ENCODE results near the gene CAPZB. TPM values are rescaled to one million over a fixed set of nuclear protein-coding genes. Genes with fewer than 3 reads are reported as not detected.
"Not testable (repeated sequence)": the region's sequence is repeated elsewhere in the genome, so short reads cannot be mapped to it uniquely, and the experiment has no call there.

The CAPZB gene
- total RNA-seq, 2 donors from 2014 or later = 336 to 373 TPM

DNA sequence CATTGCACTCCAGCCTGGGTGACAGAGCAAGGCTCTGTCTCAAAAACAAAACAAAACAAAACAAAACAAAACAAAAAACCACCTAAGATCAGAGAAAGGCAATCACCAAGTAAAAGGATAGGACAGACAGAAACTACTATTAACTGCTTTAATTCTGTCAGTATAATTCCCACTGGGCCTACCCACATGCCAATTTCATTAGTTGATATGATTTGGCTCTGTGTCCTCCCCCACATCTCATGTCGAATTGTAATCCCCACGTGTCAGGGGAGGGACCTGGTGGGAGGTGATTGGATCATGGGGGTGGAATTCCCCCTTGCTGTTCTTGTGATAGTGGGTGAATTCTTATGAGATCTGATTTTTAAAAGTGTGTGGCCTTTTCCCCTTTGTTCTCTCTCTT, 27.2 kb upstream of the CAPZB start:
- DNase-seq (no peak), ATAC-seq (replicated peaks in 1 of 2) (no peak)
- Mint-ChIP-seq H3K36me3 (ENCODE audit: insufficient read depth in 2 of 2) (peaks cover 0 to 1% of the 10 kb centered on the region in 2 donors), H3K9me3 (peaks cover 4 to 5% of the 10 kb centered on the region in 2 donors), H3K4me1 (ENCODE audit: low read depth) (peaks cover 24% of the 10 kb centered on the region), H3K27me3 (ENCODE audit: low read depth) (no peaks in the 10 kb centered on the region), H3K4me3 (no peak overlapping the region), H3K27ac (no peak overlapping the region)

DNA sequence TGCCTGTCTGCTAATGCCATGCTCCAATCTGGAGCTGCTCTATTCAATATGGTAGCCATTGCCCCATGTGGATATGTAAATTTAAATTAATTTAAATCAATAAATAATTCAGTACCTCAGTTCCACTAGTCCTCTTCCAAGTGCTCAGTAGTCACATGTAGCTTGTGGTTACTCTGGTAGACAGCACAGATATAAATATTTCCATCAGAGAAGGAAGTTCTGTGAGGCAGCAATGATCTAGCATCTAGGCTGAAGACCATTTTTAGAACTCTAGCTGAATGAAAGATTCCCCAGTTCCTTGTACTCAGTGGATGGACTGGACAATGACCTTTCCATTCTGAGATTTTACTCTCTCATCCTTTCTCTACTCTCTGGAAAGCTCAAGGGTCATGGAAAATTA, 25.8 kb upstream of the CAPZB start:
- Mint-ChIP-seq H3K27me3 (ENCODE audit: low read depth) (no peaks in the 10 kb centered on the region), H3K36me3 (ENCODE audit: insufficient read depth in 2 of 2) (no peaks in the 10 kb centered on the region), H3K4me3 (no peak overlapping the region), H3K4me1 (ENCODE audit: low read depth) (peaks cover 29% of the 10 kb centered on the region), H3K27ac (no peak overlapping the region), H3K9me3 (no peaks in the 10 kb centered on the region)
- ATAC-seq (replicated peaks in 1 of 2) = no peak
- no peak for DNase-seq

DNA sequence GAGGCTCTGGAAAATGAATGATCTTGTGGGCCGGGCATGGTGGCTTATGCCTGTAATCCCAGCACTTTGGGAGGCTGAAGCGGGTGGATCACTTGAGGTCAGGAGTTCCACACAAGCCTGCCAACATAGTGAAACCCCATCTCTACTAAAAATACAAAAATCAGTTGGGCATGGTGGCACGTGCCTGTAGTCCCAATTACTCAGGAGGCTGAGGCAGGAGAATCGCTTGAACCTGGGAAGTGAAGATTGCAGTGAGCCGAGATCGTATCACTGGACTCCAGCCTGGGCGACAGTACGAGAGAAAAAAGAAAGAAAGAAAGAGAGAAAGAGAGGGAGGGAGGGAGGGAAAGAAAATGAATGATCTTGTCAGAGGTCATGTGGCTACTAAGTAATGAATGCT, 24.3 kb upstream of the CAPZB start:
- not testable (repeated sequence) for H3K36me3 Mint-ChIP-seq (ENCODE audit: insufficient read depth in 2 of 2); ATAC-seq (replicated peaks in 1 of 2); H3K4me3 Mint-ChIP-seq; H3K27me3 Mint-ChIP-seq (ENCODE audit: low read depth); DNase-seq; H3K9me3 Mint-ChIP-seq
- Mint-ChIP-seq H3K27ac (peak overlapping the region; percentile 78), H3K4me1 (ENCODE audit: low read depth) (peaks cover 43% of the 10 kb centered on the region)

DNA sequence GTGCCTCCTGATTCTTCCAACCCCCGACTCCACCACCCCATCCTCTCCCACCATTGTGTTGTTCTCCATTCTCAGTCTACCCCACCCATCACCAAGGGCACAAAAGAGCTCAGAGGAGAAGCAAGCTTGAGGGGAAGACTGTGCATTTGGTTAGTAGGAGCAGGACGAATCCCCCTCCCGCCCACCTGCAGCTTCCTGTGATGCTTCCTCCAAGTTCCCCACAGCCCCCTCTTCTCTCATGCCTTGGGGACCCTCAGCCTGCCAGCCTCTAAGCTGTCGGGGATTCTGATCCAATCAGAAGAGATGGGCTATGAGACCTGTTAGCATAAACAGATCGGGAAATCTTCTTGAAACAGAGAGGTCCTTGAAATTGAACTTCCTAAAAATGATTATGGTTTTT, 22.2 kb upstream of the CAPZB start:
- Mint-ChIP-seq H3K9me3 (no peaks in the 10 kb centered on the region), H3K27ac (no peak overlapping the region), H3K4me3 (no peak overlapping the region), H3K27me3 (ENCODE audit: low read depth) (no peaks in the 10 kb centered on the region), H3K4me1 (ENCODE audit: low read depth) (peaks cover 41% of the 10 kb centered on the region), H3K36me3 (ENCODE audit: insufficient read depth in 2 of 2) (no peaks in the 10 kb centered on the region)
- DNase-seq (no peak), ATAC-seq (replicated peaks in 1 of 2) (no peak)

DNA sequence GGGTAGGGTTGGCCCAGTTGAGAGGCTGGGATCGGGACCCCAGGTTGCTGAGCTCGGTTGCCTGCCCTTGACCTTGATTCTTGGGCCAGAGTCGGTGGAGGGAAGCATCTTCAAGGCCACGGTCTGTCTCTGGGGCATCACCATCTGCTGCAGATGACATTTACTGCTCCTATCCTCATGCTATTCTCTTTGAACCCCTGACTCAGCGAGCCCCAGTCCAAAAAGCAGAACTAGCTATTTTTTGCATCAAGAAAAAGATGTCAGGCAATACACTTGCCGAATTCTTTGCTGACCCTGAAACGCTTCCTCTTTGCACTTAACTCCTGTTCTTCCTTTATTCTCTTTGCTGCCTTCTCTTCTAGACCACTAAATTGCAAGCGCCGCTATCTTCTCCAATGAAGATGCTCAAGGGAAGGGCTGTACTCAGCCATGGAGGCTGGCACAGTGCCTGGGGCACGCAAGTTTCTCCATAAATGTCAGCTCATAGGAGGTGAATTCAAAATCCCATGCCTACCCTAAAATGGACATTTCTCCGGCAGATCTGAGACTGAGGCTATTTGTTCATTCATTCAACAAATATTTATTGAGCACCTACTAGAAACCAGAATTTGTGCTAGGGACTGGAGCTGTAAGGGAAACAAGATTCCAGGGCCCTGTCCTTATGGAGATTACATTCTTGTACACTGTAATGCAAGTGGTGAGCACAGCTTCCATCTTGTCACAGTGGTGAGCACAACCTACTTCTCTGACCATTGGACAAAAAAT, 20.5 kb upstream of the CAPZB start:
- no peak for ATAC-seq (replicated peaks in 1 of 2)
- Mint-ChIP-seq H3K27ac (no peak overlapping the region), H3K4me1 (ENCODE audit: low read depth) (peaks cover 44% of the 10 kb centered on the region), H3K9me3 (no peaks in the 10 kb centered on the region), H3K4me3 (peak overlapping the region in 1 of 2 donors; percentile 21), H3K36me3 (ENCODE audit: insufficient read depth in 2 of 2) (no peaks in the 10 kb centered on the region), H3K27me3 (ENCODE audit: low read depth) (no peaks in the 10 kb centered on the region)
- DNase-seq = no peak

DNA sequence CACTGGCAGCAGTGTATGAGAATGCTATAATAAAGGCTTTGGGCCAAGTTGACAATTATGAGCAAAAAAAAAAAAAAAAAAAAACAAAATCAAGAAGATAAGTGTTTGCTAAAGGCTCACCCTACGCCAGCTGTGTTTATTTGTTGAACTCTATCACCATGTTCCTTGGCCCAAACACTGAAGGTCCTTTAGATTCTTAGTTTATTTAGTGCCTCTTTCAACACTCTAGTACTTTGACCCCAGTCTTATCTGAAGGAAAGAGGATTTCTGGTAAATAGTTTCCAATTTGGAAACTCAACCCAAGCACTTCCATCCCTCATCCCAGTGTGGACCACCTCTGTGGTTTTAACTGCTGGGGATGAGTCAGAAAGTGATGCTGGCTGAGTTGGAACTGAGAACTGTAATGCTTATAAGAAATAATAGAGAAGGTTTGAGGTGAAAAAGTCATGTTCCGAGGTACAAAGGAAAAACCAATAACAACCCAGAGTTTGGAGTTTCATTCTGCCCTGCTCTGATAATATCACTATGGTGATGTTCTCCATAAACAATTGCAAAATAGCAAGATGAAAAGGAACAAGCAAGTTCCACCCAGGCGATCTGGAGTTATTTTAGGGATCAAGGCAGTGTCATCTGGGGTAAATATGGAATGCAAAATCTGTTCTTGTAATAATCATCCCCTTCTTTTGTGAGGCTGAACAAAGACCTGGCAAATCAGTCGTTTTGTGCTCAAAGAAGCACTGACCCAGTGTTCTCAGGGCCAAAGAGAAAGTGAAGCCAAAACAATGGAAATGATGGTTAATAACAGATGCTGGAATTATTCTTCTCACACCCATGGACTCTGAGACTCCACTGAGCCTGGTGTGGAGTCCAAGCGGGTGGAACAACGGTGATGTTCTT, 19.7 kb upstream of the CAPZB start:
- peaks cover 44% of the 10 kb centered on the region for H3K4me1 Mint-ChIP-seq (ENCODE audit: low read depth)
- H3K27ac Mint-ChIP-seq = peak overlapping the region; percentile 49
- no peak for ATAC-seq (replicated peaks in 1 of 2)
- no peaks in the 10 kb centered on the region for H3K27me3 Mint-ChIP-seq (ENCODE audit: low read depth)
- H3K4me3 Mint-ChIP-seq = peak overlapping the region in 1 of 2 donors; percentile 6
- no peak for DNase-seq
- no peaks in the 10 kb centered on the region for H3K9me3 Mint-ChIP-seq
- no peaks in the 10 kb centered on the region for H3K36me3 Mint-ChIP-seq (ENCODE audit: insufficient read depth in 2 of 2)

DNA sequence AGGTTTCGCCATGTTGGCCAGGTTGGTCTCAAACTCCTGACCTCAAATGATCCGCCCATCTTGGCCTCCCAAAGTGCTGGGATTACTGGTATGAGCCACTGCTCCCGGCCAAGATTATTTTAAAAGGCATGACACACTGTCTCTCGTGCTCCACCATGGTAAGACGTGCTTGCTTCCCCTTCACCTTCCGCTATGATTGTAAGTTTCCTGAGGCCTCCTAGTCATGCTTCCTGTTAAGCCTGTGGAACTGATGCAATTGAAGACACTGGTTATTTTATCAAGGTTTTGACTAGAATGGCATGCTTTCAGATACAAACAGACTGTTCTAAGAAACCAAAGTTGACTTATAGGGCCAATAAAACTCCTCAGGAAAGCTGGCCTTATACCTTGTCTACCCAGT, 16.9 kb upstream of the CAPZB start:
- Mint-ChIP-seq H3K4me1 (ENCODE audit: low read depth) (peaks cover 25% of the 10 kb centered on the region), H3K27ac (peak overlapping the region; percentile 2)
- not testable (repeated sequence) for DNase-seq; H3K36me3 Mint-ChIP-seq (ENCODE audit: insufficient read depth in 2 of 2); H3K9me3 Mint-ChIP-seq; H3K27me3 Mint-ChIP-seq (ENCODE audit: low read depth); H3K4me3 Mint-ChIP-seq
- peak; percentile 13 to 72 for ATAC-seq (replicated peaks in 1 of 2)

DNA sequence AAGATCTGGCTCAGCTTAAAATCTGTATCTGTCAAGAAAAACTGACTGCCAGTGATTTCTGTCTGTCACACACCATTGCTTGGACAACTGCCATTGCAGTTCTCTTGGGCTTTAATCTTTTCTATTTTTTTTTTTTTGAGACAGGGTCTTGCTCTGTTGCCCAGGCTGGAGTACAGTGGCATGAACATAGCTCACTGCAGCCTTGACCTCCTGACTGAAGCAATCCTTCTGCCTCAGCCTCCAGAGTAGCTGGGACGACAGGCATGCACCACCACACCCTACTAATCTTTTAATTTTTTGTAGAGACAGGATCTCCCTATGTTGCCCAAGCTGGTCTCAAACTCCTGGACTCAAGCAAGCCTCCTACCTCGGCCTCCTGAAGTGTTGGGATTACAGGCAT, 14.5 kb upstream of the CAPZB start:
- H3K9me3 Mint-ChIP-seq; ATAC-seq (replicated peaks in 1 of 2): not testable (repeated sequence)

DNA sequence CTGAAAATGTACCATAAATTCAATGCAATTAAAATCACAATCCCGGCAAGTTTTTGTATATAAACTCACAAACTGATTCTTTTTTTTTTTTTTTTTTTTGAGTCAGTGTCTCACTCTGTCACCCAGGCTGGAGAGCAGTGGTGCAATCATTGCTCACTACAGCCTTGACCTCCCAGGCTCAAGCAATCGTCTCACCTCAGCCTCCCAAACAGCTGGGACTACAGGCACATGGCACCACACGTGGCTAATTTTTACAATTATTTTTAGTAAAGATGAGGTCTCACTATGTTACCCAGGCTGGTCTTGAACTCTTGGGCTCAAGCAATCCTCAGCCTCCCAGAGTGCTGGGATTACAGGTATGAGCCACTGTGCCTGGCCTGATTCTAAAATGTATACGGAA, 12.1 kb upstream of the CAPZB start:
- not testable (repeated sequence) for H3K27ac Mint-ChIP-seq; H3K9me3 Mint-ChIP-seq; H3K36me3 Mint-ChIP-seq (ENCODE audit: insufficient read depth in 2 of 2); ATAC-seq (replicated peaks in 1 of 2); DNase-seq; H3K4me3 Mint-ChIP-seq; H3K27me3 Mint-ChIP-seq (ENCODE audit: low read depth)
- peaks cover 32% of the 10 kb centered on the region for H3K4me1 Mint-ChIP-seq (ENCODE audit: low read depth)

More for the DNA sequence above, 14.5 kb upstream of the CAPZB start:
- DNase-seq; H3K27me3 Mint-ChIP-seq (ENCODE audit: low read depth); H3K27ac Mint-ChIP-seq; H3K36me3 Mint-ChIP-seq (ENCODE audit: insufficient read depth in 2 of 2); H3K4me3 Mint-ChIP-seq: not testable (repeated sequence)
- peaks cover 24% of the 10 kb centered on the region for H3K4me1 Mint-ChIP-seq (ENCODE audit: low read depth)

DNA sequence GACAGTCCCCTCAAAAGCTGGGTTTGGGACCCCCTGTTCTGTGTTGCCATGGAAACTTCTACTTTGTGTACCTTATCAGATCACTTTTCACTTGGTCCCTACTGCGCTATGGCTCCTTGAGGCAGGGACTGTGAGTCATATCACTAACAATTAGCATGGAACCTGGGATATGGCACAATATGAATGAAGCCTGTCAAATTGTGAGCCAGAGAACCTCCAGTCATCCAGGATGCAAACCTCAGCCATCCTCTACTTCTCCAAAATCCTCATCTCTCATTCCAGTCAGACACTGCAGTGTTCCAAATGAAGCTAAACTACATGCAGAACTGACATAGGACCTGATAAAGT, 11.2 kb upstream of the CAPZB start:
- no peak for ATAC-seq (replicated peaks in 1 of 2)
- Mint-ChIP-seq H3K27me3 (ENCODE audit: low read depth) (no peaks in the 10 kb centered on the region), H3K36me3 (ENCODE audit: insufficient read depth in 2 of 2) (no peaks in the 10 kb centered on the region), H3K9me3 (no peaks in the 10 kb centered on the region), H3K27ac (no peak overlapping the region), H3K4me1 (ENCODE audit: low read depth) (peaks cover 29% of the 10 kb centered on the region), H3K4me3 (peak overlapping the region in 1 of 2 donors; percentile 45)
- DNase-seq = no peak

DNA sequence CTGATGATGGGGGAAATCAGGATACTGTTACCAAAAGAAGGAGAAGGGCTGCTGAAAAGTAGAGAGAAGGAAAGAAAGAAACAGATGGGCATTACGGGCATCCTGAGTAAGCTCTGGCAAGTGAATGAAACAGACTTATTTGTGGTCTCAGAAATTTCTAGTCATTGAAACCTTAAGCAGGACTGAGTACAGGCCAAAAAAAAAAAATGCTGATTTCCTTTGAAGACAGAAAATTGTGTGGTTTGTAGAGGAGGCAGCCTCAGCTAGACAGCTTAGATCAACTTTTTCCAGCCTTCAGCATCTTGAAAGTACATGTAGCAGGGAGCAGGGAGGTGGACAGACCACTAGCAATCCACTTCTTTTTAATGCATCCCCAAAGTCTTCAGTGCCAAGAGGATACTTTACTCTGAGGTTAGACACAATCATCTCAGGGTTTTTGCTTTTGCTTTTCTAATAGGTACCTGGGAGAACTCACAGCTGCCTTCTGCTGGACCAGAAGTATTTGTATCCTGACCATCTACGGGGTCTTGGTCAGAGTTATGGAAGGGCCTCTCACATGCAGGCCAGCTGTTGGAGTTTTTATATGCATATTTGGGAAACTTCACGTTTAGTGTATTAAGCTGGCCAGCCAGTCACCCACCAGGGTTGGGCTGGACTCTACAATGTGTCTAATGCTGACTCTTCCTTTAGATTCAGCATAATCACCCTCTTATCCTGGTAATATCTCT, 10.6 kb upstream of the CAPZB start:
- no peak for DNase-seq
- no peaks in the 10 kb centered on the region for H3K9me3 Mint-ChIP-seq
- peak overlapping the region in 1 of 2 donors; percentile 45 for H3K4me3 Mint-ChIP-seq
- H3K4me1 Mint-ChIP-seq (ENCODE audit: low read depth) = peaks cover 29% of the 10 kb centered on the region
- H3K36me3 Mint-ChIP-seq (ENCODE audit: insufficient read depth in 2 of 2) = no peaks in the 10 kb centered on the region
- H3K27ac Mint-ChIP-seq = peak overlapping the region; percentile 58
- no peaks in the 10 kb centered on the region for H3K27me3 Mint-ChIP-seq (ENCODE audit: low read depth)
- ATAC-seq (replicated peaks in 1 of 2) = peak; percentile 64 to 67

DNA sequence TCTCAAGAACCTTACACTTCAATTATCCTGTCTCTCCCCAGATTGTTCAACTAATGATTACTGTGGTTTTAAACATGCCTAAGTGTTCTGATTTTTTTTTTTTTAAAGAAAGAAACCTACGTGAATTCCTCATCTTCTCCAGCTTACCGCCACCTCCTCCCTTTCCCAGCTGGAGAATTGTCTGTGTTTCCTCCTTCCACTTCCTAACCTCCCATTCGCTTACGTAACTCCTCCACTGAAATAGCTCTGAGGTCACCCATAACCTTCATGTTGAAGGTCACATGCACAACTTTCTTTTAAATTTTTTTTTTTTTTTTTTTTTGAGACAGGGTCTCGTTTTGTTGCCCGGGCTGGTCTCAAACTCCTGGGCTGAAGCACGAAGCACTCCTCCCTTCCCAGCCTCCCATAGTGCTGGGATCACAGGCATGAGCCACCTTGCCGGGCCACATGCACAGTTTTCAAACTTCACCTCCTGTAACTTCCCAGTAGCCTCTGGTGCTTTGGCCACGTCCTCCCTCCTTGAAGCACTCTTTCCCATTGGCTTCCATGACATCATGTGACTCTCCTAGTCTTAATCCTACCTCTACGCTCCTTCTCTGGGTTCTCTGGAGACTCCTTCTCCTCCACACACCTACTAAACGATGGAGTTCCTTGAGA, 9.8 kb upstream of the CAPZB start:
- no peak for ATAC-seq (replicated peaks in 1 of 2)
- Mint-ChIP-seq H3K27me3 (ENCODE audit: low read depth) (no peaks in the 10 kb centered on the region), H3K4me3 (peak overlapping the region in 1 of 2 donors; percentile 45), H3K4me1 (ENCODE audit: low read depth) (peaks cover 29% of the 10 kb centered on the region), H3K36me3 (ENCODE audit: insufficient read depth in 2 of 2) (no peaks in the 10 kb centered on the region), H3K27ac (peak overlapping the region; percentile 58), H3K9me3 (no peaks in the 10 kb centered on the region)
- no peak for DNase-seq
